DMS79 treated with DMSO at 0.1 percent for 48 hours (cell line): ENCODE measurements around the gene ZNF280D.
A peak's percentile ranks its signal among the peaks of the same experiment; 100 is the strongest.

ENCODE experiments used
- DNase-seq: peaks from one replicate; lab custom pipeline; 2025; lab: John Stamatoyannopoulos, UW

The ZNF280D gene

DNA sequence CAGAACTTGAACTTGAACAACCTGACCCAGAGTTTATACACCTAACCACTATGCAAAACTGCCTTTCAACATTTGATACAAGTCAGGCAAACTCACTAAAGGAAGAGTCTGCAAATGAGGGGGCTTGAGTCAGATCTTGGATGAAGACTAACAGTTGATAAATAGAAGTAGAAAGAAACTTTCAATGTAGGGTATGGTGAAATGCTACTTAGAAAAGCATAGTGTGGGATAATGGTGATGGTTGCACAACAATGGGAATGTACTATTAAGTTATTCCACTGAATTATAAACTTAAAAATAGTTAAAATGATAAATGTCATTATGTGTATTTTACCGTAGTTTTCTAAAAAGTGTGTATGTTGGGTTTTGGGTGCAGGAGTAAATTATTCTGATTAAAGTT is 19.7 kb upstream of the ZNF280D start:
- DNase-seq, result no peak

DNA sequence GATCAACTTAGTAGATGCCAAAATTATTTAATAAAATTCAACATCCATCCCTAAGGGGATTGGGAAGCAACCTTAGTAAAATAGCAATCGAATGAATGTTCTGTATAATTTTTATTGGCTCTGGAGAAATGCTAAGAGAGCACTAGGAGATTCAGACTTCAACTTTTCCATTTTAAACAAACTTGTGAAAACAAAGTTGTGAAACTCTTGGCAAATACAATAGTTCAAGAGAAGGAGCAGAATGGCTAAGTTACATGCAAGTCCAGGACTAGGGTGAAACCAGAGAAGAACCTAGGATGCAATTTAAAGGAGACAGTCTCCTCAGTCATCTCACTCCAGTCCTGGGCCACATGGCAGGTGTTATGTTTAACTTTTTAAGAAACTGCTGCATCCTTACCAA is 16.7 kb upstream of the ZNF280D start:
- no peak for DNase-seq

DNA sequence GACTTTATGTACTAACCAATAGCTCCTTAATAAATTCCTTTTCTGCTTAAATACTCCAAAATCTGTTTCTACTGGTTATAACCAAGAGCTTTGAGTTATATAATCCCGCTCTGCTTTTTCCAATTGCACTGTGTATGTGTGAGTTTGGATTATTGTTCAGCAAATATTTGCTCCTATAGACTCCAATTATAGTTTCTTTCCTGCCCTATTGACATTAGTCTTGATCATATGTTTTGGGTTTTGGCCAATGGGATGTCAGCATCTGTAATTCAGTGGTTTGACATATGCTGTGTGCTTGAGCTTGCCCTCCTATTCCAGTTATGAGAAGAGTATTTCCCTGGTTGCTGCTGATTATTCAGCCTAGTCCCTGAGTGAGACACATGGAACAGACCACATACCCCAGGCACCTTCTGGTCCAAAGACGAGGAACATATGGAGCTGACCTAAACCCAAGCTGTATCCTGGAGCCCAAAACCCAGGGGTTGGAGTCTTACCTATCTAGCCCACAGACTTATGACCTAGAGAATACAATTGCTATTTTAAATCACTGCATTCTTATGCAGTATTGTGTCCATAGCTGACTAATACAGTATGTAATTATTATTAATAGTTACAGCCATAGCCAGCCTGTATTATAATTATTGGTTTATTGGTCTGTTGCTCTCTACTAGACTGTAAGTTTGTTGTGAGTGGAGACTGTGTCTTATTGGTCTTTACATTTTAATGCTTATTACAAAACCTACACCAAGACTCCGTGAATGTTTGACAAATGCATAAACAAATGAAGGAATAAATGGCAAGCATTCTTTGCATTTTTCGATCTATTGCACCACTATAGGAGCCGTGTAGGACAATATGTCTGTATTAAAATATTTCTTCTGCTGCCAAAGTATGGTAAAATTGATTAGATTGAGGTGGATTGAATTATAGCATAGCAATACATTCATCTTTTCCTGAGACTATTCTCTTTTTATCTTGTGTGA is 11.7 kb upstream of the ZNF280D start:
- DNase-seq, result no peak

DNA sequence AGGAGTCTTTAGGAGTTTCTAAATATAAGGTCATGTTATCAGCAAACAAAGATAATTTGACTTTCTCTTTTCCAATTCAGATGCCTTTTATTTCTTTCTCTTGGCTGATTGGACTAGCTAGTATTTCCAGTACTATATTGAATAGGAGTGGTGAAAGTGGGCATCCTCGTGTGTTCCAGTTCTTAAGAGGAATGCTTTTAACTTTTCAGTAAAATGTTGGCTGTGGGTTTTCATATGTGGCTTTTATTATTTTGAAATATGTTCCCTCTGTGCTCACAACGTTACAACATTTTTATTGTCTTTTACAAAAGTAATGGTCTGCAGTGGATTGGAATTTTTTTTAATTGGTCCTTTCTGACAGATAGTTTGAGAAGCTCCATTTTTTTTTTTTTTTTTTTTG is 8.2 kb upstream of the ZNF280D start:
- no peak for DNase-seq

DNA sequence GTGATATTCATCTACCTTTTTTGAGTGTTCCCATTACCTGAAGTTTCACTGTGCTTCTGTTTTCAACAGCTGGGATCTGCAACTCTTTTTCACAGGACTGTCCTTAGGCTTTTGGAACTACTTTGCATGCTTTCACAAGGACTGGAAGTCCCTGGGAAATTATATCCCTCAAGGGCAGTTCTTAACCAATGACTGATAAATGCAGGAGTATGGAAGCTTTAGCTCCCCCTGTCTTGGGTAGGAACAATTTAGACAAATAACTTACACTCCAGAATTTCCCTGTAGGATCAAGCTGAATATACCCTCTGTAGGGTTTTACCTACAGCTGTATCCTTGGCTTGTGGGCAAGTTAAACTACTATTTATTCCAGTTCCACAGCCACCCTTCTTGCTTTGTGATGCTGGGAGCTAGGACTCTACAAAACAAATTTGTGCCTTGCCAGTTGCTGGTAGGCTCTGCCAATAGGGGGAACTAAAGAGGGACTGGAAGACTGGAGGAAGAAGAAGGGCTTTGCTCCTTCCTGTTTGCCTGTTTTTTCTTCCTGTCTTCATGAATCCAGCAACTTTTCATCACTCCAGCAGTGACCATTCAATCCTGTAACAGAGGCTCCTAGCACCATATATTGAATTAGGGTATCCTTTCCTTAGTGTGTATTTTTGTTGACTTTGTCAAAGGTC is 6.8 kb upstream of the ZNF280D start:
- no peak for DNase-seq

DNA sequence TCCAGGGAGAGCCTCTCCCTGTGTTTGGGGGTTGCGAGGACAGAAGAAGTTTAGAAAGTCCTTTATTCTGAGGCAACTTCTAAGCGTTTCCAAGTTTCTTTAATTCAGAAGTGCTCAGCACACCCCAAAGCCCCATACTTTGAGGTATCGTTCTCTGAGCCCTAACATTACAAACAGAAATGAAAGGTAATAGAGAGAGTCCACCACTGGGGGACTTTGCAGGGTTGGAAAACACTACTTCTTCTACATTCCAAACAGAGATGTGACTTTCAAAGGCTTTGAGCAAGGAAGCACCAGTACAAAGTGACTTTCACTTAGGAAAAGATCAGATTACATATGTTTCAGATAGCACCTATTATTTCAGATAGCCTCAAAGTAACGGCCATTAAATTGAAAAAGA is 6.2 kb upstream of the ZNF280D start:
- DNase-seq, result no peak

DNA sequence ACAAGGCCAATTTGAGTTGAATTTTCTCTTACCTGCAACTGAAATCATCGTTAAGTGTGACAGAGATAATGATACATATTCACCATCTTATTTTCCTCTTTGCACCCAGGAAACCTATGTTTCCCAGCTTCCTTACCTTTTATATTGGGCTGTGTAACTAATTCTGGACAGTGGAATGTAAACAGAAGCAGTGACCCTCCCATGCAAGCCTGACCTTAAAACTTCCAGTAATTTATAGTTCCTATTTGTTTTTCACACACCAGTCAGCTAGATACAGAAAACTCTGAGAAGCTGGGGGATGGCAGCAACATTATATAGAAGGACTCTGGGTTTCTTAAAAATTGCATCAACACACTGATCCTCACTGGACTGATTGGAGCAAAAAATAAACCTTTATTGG is 4.5 kb upstream of the ZNF280D start:
- DNase-seq, result no peak

DNA sequence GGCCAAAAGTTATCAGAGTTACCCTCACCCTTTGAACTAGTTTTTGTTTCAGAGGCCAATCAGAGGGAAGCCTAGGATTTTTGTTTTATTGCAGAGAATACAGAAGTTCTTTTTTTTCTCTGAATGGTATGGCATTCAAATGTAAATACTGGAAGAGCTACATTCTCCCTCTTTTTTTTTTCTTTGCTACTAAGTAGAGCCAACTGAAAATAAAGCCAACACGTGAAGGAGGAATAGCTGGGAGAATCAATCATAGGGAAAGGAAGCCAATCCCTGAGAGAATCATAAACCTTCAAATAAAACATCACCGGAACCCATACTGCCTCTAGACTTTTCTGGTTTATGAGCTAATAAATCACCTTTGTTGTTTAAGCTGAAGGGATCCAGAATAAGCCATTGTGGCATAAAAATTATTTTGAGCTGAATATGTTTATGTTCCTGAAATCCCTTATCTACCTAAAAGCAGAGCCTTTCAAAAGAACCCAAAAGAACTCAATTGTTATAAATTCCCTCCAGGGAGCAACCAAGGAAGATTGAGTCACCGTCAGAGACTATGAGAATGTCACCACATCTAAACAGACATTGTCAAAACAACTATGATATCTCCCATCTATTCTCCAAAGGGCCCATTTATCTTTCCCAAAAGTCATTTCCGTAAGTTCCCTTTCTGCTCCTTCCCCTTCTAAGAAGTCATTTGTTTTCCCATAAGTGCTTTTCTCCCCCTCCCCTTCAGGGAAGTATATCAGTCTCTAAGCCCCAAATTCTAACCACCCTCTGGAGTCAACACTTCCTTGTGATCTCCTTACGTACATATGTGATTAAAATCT is 3.8 kb upstream of the ZNF280D start:
- no peak for DNase-seq

DNA sequence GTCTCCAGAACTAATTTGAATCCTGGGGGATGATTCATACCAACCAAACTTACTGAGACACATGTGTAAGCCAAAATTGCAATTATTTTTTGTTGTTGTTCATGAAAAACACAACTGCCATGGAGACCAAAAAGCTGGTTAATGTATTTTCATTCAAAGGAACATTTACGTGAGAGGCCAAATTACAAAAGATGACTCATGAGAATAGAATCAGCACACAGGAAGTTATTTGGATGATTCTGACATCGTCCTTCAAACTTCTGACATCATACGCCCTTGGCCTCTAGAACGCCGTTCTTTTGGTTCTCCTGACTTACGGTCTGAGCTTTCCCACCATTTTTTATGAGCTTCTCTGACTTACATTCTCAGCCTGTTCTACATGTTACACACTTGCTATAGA is 3.0 kb upstream of the ZNF280D start:
- DNase-seq, result no peak

DNA sequence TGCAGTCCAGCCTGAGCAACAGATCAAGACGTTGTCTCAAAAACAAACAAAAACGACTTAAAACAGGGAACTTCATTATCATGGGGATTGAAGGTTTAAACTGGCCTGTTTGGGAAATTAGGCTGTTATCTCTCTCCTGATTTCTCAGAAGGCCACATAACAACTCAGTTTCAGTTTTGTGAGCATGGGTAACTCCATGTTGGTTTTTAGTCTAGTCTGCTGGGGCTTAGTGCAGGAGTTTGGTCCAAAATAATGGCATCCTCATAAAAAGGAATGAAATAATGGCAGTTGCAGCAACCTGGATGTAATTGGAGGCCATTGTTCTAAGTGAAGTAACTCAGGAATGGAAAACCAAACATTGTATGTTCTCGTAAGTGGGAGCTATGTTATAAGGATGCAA is 2.3 kb upstream of the ZNF280D start:
- no peak for DNase-seq

DNA sequence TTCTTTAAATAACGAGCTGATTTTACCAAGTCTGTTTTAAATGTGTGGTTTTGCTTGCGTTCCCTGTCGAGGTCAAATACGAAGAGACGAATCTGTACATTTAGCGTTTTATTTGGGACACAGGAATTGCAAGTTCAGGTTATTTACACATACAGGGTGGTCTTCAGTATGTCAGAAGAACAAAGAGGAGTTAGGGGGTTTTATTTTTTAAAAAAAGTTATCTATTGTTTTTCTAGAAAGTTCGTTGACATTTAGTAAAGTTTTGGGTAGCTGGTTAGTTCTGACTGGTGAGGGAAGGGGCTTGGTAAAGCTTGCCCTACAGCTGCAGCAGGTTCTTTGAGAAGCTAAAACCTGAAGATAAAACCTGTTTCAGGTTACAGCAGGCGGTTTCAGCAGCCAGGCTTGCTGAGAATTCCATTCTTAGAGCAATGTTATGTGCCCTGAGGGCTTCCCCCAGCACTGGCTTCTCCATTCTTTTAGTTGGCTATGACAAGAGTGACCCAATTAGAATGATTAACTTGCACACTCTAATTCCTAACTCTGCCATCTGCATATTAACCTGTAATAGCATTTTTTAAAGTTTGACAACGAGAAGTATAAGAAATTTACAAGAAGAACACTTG is 815 bp upstream of the ZNF280D start:
- no peak for DNase-seq

DNA sequence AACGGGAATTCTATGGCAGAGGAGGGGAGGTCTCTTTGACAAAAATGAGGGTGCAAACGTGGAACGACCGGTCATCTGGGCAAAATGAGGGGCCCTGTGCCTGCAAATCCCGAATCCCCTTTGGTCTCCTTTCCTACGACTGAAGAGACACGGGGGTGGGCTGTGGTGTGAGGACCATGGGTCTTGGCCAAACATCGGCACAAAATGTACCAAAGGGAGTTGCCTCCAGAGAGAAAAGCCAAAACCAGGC is 498 bp downstream of the ZNF280D start:
- no peak for DNase-seq

DNA sequence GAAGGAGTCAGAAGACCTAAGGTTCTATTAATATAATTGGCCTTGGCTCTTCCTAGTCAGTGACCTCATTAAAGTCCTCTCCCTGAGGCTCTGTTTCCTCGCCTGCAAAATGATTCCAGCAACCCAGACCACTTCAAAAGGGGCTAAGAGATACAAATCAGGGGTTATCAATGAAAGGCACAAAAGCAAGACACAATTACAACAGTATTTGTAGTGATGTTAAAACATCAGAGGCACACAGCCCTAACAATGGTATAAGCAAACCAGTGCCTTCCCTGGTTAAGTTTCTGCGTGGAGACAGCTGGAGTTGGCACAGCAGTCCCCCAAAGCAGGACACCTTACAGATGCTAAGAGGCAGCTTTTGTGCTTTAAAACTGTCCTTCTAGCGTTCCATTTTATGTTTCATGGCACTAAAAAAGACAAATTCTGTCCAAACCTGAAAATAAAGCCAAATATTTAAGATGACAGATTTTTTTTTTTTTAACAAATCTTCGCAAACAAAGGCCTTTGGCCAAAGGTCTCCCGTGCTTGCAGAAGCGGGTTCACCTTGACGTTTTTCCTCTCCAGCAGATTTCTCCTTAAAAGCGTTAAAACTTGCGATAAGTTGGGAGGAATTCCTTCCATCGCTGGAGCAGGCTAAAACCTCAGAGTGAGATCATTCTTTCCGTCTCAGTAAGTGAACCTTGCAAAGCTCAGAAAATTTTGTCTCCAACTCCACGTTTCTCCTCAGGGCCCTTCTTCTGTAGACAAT is 999 bp downstream of the ZNF280D start:
- peak; percentile 18 for DNase-seq

DNA sequence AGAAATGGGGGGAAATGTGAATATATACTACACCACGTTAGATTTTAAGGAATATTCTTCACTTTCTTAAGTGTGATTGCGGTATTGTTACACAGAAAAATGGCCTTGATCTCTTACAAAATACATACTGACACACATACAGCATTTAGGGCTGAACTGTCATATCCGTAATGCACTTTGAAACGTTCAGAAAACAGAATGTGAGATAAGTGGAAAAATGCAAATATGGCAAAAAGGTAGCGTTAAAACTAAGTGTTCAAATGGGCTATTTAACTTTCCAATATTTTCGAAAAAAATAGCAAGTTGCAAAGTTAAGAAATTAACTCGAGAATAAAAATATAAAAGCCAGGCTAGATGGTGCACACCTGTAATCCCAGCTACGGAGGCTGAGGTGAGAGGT is 1.8 kb downstream of the ZNF280D start:
- no peak for DNase-seq

DNA sequence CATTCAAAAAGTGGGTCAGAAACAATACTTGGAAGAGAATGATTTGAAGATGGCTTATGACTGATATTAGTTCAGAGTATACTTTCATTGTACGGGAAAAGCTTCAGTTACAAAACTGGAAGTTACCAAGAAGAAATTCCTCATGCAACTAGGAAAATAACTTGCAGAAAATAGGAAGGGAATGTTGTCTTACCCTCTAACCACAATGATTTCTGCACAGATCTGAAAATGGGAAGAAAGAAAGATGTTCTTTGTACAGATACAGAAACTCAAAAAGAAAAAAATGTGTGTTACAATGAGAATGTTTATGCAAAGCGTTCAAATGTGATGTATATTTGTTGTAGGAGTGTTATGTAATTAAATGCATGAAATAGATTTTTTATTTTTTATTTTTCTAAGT is 3.7 kb downstream of the ZNF280D start:
- DNase-seq, result no peak

DNA sequence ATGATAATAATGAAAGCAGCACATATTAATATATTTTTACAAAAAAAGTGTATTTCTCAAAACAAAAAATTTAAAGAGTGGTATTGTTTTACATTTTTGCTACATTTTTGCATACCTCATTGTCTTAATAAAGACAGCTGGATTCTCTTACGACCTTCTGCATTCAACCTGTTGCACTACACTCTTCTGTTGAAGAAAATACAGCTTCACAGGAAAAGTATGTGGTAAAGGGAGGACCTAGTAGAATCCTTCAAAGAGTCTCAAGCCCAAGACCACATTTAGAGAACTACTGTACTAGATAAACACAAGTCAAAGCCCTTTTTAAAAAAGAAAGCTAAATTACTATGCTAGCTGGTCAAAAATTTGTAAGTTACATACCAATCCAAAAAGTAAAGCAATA is 7.9 kb downstream of the ZNF280D start:
- DNase-seq, result no peak

DNA sequence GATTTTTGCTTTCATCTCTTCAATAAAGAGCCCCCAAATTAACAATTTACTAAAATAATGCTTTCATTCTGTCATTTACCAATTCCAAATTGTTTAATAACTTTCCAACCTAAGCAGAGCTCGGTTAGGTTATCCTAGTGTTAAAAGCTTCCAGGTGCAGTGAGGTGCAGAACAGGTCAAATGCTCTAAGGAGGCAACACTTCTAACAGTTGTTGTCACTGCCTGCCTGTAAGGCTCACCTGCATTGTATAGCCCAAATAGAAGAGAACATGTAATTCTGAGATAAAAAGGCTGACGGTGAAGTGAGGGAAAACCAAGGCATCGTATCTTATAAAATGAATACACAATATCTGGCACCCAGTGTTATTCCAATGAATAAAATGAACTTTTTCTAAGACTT is 9.1 kb downstream of the ZNF280D start:
- DNase-seq, result no peak

DNA sequence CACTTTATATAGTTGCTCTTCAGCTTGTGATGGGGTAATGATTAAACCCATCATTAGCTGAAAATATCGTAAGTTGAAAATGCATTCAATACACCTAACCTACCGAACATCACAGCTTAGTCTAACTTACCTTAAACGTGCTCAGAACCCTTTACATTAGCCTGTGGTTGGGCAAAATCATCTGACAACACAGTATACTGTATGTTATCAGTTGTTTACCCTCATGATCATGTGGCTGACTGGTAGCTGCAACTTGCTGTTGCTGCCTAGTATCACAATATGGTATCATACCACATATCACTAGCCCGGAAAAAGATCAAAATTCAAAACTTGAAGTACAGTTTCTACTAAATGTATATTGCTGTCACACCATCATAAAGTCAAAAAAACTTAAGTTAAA is 9.5 kb downstream of the ZNF280D start:
- no peak for DNase-seq

DNA sequence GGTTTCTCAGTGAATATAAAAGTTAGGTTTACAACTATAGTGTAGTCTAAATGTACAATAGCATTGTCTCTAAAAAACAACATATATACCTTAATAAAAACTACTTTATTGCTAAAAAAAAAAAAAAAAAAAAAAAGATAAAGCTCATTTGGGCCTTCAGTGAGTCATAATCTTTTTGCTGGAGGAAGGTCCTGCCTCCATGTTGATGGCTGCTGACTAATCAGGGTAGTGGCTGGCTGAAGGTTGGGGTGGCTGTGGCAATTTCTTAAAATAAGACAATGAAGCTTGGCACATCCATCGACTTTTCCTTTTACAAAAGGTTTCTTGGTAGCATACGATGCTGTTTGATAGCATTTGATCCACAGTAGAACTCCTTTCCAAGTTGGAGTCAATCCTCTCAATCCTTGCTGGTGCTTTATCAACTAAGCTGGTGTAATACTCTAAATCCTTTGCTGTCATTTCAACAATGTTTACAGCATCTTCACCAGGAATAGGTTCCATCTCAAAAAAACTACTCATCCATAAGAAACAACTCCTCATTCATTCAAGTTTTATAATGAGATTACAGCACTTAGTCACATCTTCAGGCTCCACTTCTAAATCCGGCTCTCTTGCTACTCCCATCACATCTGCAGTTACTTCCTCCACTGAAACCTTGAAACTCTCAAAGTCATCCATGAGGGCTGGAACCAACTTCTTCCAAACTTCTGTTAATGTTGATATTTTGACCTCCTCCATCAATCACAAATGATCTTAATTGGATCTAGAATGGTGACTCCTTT is 13.3 kb downstream of the ZNF280D start:
- DNase-seq, result no peak

DNA sequence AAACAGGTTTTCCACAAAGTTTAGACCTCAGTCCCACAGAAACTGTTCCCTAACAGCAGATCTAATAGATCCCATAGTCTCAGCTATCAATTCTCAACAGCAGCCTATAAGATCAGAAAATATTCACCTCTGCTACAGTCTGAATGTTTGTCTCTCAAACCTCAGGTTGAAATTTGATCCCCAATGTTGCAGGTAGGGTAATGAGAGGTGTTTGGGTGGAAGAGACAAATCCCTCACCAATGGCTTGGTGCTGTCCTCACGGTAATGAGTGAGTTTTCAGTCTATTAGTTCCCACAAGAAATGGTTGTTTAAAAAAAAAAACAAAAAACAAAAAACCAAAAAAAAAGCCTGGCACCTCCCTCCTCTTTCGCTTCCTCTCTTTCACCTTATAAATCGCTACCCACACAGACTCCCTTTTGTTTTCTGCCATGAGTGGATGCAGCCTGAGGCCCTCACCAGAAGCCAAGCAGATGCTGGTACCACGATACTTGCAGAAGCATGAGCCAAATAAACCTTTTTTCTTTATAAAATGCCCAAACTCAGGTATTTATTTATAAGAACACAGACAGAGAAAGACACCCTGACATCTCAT is 14.2 kb downstream of the ZNF280D start:
- DNase-seq, result no peak

DNA sequence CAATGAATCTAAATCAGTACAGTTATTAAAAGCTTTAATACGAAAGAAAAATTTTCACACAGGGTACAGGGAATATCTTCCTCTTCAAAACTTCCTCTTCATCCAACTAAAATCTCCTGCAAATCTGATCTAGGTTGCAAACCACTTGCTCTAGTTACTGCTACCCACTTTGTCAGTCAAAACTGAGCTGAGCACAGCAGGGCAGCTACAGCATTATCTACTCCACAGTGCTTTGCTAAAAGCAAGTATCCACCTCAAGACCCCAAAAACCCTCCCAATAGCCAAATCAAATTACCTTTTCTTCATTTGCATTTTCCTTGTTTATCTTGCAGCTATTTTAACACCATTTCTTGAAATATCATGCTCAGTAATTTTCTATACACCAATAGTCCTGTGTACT is 14.7 kb downstream of the ZNF280D start:
- DNase-seq, result no peak
